ENCODE measurements around the gene SLC12A4. TPM values are rescaled to one million over a fixed set of nuclear protein-coding genes. Genes with fewer than 3 reads are reported as not detected.

Gene SLC12A4
- total RNA-seq (2014; rRNA removed) (29.3 and 33.2 TPM in 2 replicates), Bru-seq, nascent RNA (percentile 64 among the genes with signal in this experiment), BruChase-seq, experiment 1, labeled RNA remaining after a 6-hour chase (percentile 76 among the genes with signal in this experiment), BruChase-seq, experiment 2, labeled RNA remaining after a 2-hour chase (percentile 73 among the genes with signal in this experiment)
- long read RNA-seq, full-length matches to known transcripts, result 63 of 128 reads
- long read RNA-seq, partial matches to known transcripts, result 34 of 128 reads
- long read RNA-seq, other reads (novel, unspliced or antisense), result 31 of 128 reads

DNA sequence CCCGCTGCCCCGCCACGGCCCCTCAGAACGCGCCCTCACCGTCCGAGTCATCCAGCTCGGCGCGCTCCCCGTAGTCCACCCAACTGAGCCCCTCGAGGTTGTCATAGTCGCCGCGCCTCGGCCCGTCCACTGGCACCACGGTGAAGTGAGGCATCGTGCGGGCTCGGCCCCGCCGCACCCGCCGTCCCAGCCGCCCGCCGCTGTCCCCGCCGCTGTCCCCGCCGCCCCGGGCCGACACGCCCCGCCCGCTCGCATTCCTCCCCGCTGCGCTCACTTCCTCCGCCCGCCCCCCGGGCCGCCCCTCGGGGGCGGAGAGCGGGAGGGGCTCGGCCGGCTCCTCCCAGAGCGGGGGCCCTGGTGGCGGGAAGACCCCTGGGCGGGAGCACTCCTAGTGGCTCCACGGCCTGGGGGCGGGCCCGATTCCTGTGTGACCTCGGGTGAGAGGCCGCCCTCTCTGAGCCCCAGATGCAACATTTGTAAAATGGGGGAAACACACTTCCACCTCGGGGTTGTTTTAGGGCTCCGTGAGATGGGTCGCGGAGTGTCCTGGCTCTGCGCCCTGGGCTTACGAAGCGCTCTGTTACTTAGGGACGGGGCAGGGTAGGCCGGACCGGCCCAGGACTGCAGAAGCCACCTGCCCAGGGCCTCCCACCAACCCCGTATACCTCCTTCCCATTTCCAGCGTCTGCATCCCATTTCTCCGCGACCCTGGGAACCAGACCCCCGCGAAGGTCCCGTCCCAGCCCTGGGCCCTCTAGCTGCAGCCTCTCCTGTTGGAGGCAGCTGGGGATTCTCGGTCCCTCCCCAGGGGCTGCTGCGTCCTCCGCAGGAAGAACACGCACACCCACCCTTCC is at the start of gene SLC12A4:
Gene SLC12A4, minus strand, starts transcription at position 238 of the 854 bp plus-strand sequence. Its CDS starts 84 bp downstream, at position 154.
- Histone ChIP-seq H3K9me2 (replicated peaks; ENCODE audit: low read length) (no peaks in the 10 kb centered on the region), H3K4me1 (ENCODE audit: insufficient read depth, low read length) (peaks cover 17% of the 10 kb centered on the region), H3K9me3 (ENCODE audit: low read length) (no peaks in the 10 kb centered on the region), H2AFZ (ENCODE audit: low read length) (peak within 1 kb of the TSS; percentile 92), H3K36me3 (ENCODE audit: low read depth, low read length) (no peaks in the 10 kb centered on the region), H3F3A (ENCODE audit: low read length, unreplicated experiment) (no peaks in the 10 kb centered on the region), H3K4me2 (ENCODE audit: low read length) (peak within 1 kb of the TSS; percentile 95), H3K9ac (ENCODE audit: low read length) (peak within 1 kb of the TSS; percentile 81), H3K79me2 (ENCODE audit: low read length) (peaks cover 29% of the 10 kb centered on the region), H4K20me1 (ENCODE audit: low read length) (no peaks in the 10 kb centered on the region), H3K27ac (ENCODE audit: low read length) (no peak within 1 kb of the TSS), H3K4me3 (ENCODE audit: low read length) (peak within 1 kb of the TSS; percentile 94), H3K27me3 (ENCODE audit: low read length) (no peaks in the 10 kb centered on the region)
- intact Hi-C loops (cut with micrococcal nuclease), result no loop called here
- TF ChIP-seq, protein P1, sequence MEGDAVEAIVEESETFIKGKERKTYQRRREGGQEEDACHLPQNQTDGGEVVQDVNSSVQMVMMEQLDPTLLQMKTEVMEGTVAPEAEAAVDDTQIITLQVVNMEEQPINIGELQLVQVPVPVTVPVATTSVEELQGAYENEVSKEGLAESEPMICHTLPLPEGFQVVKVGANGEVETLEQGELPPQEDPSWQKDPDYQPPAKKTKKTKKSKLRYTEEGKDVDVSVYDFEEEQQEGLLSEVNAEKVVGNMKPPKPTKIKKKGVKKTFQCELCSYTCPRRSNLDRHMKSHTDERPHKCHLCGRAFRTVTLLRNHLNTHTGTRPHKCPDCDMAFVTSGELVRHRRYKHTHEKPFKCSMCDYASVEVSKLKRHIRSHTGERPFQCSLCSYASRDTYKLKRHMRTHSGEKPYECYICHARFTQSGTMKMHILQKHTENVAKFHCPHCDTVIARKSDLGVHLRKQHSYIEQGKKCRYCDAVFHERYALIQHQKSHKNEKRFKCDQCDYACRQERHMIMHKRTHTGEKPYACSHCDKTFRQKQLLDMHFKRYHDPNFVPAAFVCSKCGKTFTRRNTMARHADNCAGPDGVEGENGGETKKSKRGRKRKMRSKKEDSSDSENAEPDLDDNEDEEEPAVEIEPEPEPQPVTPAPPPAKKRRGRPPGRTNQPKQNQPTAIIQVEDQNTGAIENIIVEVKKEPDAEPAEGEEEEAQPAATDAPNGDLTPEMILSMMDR (conservative IDR thresholded peaks at IDR 0.05; ENCODE audit: low read depth, low read length), result no peak
- TF ChIP-seq EZH2phosphoT487 (IDR thresholded peaks at IDR 0.05; ENCODE audit: borderline replicate concordance, low read length) (no peak), EZH2 (IDR thresholded peaks at IDR 0.05; ENCODE audit: low read length, unreplicated experiment) (no peak)
- CTCF ChIA-PET, result no interaction called here
- ATAC-seq, result peak; percentile 82
- BruUV-seq (replicated peaks), result no TSS peak
- POLR2A ChIA-PET (ENCODE audit: unreplicated experiment), result no interaction called here
- DNase-seq, result peak; percentile 76

GRCh38 chr16:68015681-68016080 is 47.2 kb upstream of the SLC12A4 start, which contains the start of gene DPEP2NB:
DPEP2NB (minus strand) TSS chr16:68015911; CDS start chr16:68015770, 141 bp downstream.
- H3K4me3 ChIP-seq (ENCODE audit: low read length), result no peak within 1 kb of the TSS
- H4K20me1 ChIP-seq (ENCODE audit: low read length), result no peaks in the 10 kb centered on the region
- ChIA-PET CTCF (no interaction called here), POLR2A (ENCODE audit: unreplicated experiment) (no interaction called here)
- no peaks in the 10 kb centered on the region for H3K9me3 ChIP-seq (ENCODE audit: low read length)
- H3K9me2 ChIP-seq (replicated peaks; ENCODE audit: low read length), result no peaks in the 10 kb centered on the region
- no peaks in the 10 kb centered on the region for H3K27me3 ChIP-seq (ENCODE audit: low read length)
- BruUV-seq (replicated peaks), result no TSS peak
- H3K79me2 ChIP-seq (ENCODE audit: low read length), result no peaks in the 10 kb centered on the region
- intact Hi-C loops (cut with micrococcal nuclease), result no loop called here
- no peak within 1 kb of the TSS for H3K4me2 ChIP-seq (ENCODE audit: low read length)
- ATAC-seq (no peak), DNase-seq (no peak)
- H2AFZ ChIP-seq (ENCODE audit: low read length), result no peak within 1 kb of the TSS
- no peak within 1 kb of the TSS for H3K27ac ChIP-seq (ENCODE audit: low read length)
- H3K4me1 ChIP-seq (ENCODE audit: insufficient read depth, low read length), result no peaks in the 10 kb centered on the region
- TF ChIP-seq EZH2 (IDR thresholded peaks at IDR 0.05; ENCODE audit: low read length, unreplicated experiment) (no peak), EZH2phosphoT487 (IDR thresholded peaks at IDR 0.05; ENCODE audit: borderline replicate concordance, low read length) (no peak)
- TF ChIP-seq, protein P1 (conservative IDR thresholded peaks at IDR 0.05; ENCODE audit: low read depth, low read length), result no peak
- H3F3A ChIP-seq (ENCODE audit: low read length, unreplicated experiment), result no peaks in the 10 kb centered on the region
- H3K36me3 ChIP-seq (ENCODE audit: low read depth, low read length), result no peaks in the 10 kb centered on the region
- no peak within 1 kb of the TSS for H3K9ac ChIP-seq (ENCODE audit: low read length)

Data from PC-3 (cell line).